Activated B cell treated with CpG ODN at 0.5 μM for 24 hours (primary cell): ENCODE results near the gene SMIM10. TPM values are rescaled to one million over a fixed set of nuclear protein-coding genes. Genes with fewer than 3 reads are reported as not detected.
"Not testable (repeated sequence)": the region's sequence is repeated elsewhere in the genome, so short reads cannot be mapped to it uniquely, and the experiment has no call there.

ENCODE experiments used
- ATAC-seq: fragments of 200-7000 bp; cut with Tn5 transposase; one replicate; pipeline ENCODE4 v1.10.0; 2021; ENCODE audit warnings: low read depth, mild to moderate bottlenecking, moderate library complexity
- CTCF ChIA-PET: fragments of 350-600 bp; sonication (Branson Sonifier 250); formaldehyde crosslinking; loops from one replicate; lab custom pipeline; 2021; ENCODE audit warnings: antibody characterized with exemption; lab: Charles Lee
- POLR2A ChIA-PET: fragments of 350-600 bp; sonication (Branson Sonifier 250); formaldehyde crosslinking; loops from one replicate; lab custom pipeline; 2021; ENCODE audit warnings: antibody characterized with exemption; lab: Charles Lee
- DNase-seq: peaks from one replicate; pipeline ENCODE4 v3.0.0; 2022
- H3K27ac Mint-ChIP-seq: one replicate; pipeline ENCODE4 v1.8.0; 2020; ENCODE audit warnings: mixed read lengths
- H3K27me3 Mint-ChIP-seq: one replicate; pipeline ENCODE4 v1.8.0; 2021; ENCODE audit warnings: mixed read lengths
- H3K36me3 Mint-ChIP-seq: one replicate; pipeline ENCODE4 v1.8.0; 2021; ENCODE audit warnings: low read depth, mixed read lengths
- H3K4me1 Mint-ChIP-seq: one replicate; pipeline ENCODE4 v1.8.0; 2021; ENCODE audit warnings: mixed read lengths
- H3K4me3 Mint-ChIP-seq: one replicate; pipeline ENCODE4 v1.8.0; 2020; ENCODE audit warnings: mild to moderate bottlenecking, mixed read lengths
- H3K9me3 Mint-ChIP-seq: one replicate; pipeline ENCODE4 v1.8.0; 2020; ENCODE audit warnings: mixed read lengths
- intact Hi-C: fragments of 100-400 bp; cut with micrococcal nuclease; formaldehyde crosslinking; loops from one replicate; pipeline ENCODE4 v1.15.1; 2024
- total RNA-seq: library from RNA; stranded (reverse); gene quantifications from 2 replicates; pipeline ENCODE4 v1.2.3, GENCODE V29; 2022
- TF ChIP-seq, protein P1 (sequence below): fragments of 200-600 bp; IDR thresholded peaks from one replicate; pipeline ENCODE4 v1.8.0; 2022; ENCODE audit warnings: antibody characterized with exemption, mild to moderate bottlenecking

The SMIM10 gene
- total RNA-seq, 1 donor from 2014 or later: 1.4 TPM

- no peaks in the 10 kb centered on the region for H3K27me3 Mint-ChIP-seq
- no peaks in the 10 kb centered on the region for H3K4me1 Mint-ChIP-seq
- no peak overlapping the region for H3K27ac Mint-ChIP-seq
- no peak for DNase-seq
- intact Hi-C loops: no loop called here
- ChIA-PET CTCF (no interaction called here), POLR2A (no interaction called here)
- H3K4me3 Mint-ChIP-seq: no peak overlapping the region
- H3K9me3 Mint-ChIP-seq: no peaks in the 10 kb centered on the region
- TF ChIP-seq, protein P1, sequence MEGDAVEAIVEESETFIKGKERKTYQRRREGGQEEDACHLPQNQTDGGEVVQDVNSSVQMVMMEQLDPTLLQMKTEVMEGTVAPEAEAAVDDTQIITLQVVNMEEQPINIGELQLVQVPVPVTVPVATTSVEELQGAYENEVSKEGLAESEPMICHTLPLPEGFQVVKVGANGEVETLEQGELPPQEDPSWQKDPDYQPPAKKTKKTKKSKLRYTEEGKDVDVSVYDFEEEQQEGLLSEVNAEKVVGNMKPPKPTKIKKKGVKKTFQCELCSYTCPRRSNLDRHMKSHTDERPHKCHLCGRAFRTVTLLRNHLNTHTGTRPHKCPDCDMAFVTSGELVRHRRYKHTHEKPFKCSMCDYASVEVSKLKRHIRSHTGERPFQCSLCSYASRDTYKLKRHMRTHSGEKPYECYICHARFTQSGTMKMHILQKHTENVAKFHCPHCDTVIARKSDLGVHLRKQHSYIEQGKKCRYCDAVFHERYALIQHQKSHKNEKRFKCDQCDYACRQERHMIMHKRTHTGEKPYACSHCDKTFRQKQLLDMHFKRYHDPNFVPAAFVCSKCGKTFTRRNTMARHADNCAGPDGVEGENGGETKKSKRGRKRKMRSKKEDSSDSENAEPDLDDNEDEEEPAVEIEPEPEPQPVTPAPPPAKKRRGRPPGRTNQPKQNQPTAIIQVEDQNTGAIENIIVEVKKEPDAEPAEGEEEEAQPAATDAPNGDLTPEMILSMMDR: no peak
- no peaks in the 10 kb centered on the region for H3K36me3 Mint-ChIP-seq
- no peak for ATAC-seq
Measured at GRCh38 chrX:135009838-135010237, 19.0 kb downstream of the SMIM10 start.

- ATAC-seq (no peak), DNase-seq (no peak)
- no peaks in the 10 kb centered on the region for H3K9me3 Mint-ChIP-seq
- H3K36me3 Mint-ChIP-seq: no peaks in the 10 kb centered on the region
- TF ChIP-seq, protein P1: no peak
- no peak overlapping the region for H3K27ac Mint-ChIP-seq
- intact Hi-C loops: no loop called here
- H3K27me3 Mint-ChIP-seq: no peaks in the 10 kb centered on the region
- ChIA-PET CTCF (no interaction called here), POLR2A (no interaction called here)
- no peaks in the 10 kb centered on the region for H3K4me1 Mint-ChIP-seq
- H3K4me3 Mint-ChIP-seq: no peak overlapping the region
Measured at GRCh38 chrX:135010921-135011320, 20.1 kb downstream of the SMIM10 start.

GRCh38 chrX:135015523-135016245 lies 24.9 kb downstream of the SMIM10 start:
- no peak for ATAC-seq
- no peaks in the 10 kb centered on the region for H3K9me3 Mint-ChIP-seq
- intact Hi-C loops: no loop called here

GRCh38 chrX:135019890-135020289 lies 29.1 kb downstream of the SMIM10 start:
- Mint-ChIP-seq H3K4me1 (peaks cover 14% of the 10 kb centered on the region), H3K27me3 (peaks cover 24% of the 10 kb centered on the region)
- H3K4me3 Mint-ChIP-seq, H3K27ac Mint-ChIP-seq, ATAC-seq, POLR2A ChIA-PET, intact Hi-C loops, DNase-seq, H3K36me3 Mint-ChIP-seq, H3K9me3 Mint-ChIP-seq: not testable (repeated sequence)
- CTCF ChIA-PET: interaction anchor here (0.6 kb wide), 1 partner anchor 33 kb away, joined by 3 read pairs; no protein-coding TSS in a partner anchor

More at GRCh38 chrX:135015523-135016245, 24.9 kb downstream of the SMIM10 start:
- Mint-ChIP-seq H3K4me3 (no peak overlapping the region), H3K4me1 (no peaks in the 10 kb centered on the region), H3K27me3 (no peaks in the 10 kb centered on the region), H3K36me3 (no peaks in the 10 kb centered on the region), H3K27ac (no peak overlapping the region)
- ChIA-PET CTCF (no interaction called here), POLR2A (no interaction called here)
- DNase-seq: no peak
- TF ChIP-seq, protein P1: no peak

DNA sequence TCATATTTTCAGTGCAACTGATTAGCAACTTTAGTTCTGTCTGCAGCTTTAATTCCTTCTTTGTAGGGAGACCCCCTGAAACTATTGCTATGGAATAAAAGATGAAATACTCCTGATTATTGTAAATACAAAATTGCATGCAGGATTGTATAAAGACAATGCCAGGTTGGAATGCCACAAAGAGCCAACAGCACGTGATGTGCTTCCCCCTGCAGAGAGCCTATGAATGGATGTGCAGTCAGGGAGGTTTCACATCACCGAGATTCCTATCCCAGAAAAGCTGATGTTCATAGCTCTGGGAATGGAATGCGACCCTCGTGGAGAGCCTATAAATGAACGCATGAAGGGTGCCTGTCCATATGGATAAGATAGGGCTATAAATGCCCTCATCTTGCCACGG lies 33.0 kb downstream of the SMIM10 start:
- H3K4me3 Mint-ChIP-seq, ATAC-seq, DNase-seq, H3K36me3 Mint-ChIP-seq, CTCF ChIA-PET, POLR2A ChIA-PET, H3K27ac Mint-ChIP-seq, H3K9me3 Mint-ChIP-seq, intact Hi-C loops: not testable (repeated sequence)
- Mint-ChIP-seq H3K4me1 (peaks cover 14% of the 10 kb centered on the region), H3K27me3 (peaks cover 30% of the 10 kb centered on the region)

DNA sequence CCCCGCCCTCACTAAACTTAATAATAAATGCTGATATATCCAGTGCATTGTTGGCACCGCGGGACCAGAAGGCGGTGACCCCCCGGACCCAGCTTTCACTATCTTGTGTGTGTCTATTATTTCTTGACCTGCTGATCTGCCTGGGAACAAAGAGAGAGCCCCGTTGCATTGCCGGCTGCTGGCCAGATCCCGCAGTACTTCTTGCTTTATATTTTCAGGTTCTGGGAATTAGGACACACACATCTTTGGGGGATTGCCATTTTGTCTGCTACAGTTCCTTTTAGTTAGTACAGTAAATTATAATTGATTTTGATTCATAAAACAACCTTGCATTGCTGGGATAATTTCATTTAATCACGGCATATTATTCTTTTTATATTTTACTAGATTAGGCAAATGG lies 33.7 kb downstream of the SMIM10 start:
- no peaks in the 10 kb centered on the region for H3K9me3 Mint-ChIP-seq
- no peak overlapping the region for H3K27ac Mint-ChIP-seq
- H3K36me3 Mint-ChIP-seq: no peaks in the 10 kb centered on the region
- no peak overlapping the region for H3K4me3 Mint-ChIP-seq
- DNase-seq (no peak), ATAC-seq (no peak)
- ChIA-PET CTCF (no interaction called here), POLR2A (no interaction called here)
- H3K27me3 Mint-ChIP-seq: peaks cover 30% of the 10 kb centered on the region
- H3K4me1 Mint-ChIP-seq: peaks cover 14% of the 10 kb centered on the region
- intact Hi-C loops: no loop called here
- TF ChIP-seq, protein P1: no peak

GRCh38 chrX:135030207-135030963 lies 39.6 kb downstream of the SMIM10 start:
- H3K9me3 Mint-ChIP-seq, H3K4me1 Mint-ChIP-seq, CTCF ChIA-PET, POLR2A ChIA-PET, ATAC-seq, DNase-seq, H3K4me3 Mint-ChIP-seq, H3K27ac Mint-ChIP-seq, H3K36me3 Mint-ChIP-seq, H3K27me3 Mint-ChIP-seq, intact Hi-C loops: not testable (repeated sequence)

DNA sequence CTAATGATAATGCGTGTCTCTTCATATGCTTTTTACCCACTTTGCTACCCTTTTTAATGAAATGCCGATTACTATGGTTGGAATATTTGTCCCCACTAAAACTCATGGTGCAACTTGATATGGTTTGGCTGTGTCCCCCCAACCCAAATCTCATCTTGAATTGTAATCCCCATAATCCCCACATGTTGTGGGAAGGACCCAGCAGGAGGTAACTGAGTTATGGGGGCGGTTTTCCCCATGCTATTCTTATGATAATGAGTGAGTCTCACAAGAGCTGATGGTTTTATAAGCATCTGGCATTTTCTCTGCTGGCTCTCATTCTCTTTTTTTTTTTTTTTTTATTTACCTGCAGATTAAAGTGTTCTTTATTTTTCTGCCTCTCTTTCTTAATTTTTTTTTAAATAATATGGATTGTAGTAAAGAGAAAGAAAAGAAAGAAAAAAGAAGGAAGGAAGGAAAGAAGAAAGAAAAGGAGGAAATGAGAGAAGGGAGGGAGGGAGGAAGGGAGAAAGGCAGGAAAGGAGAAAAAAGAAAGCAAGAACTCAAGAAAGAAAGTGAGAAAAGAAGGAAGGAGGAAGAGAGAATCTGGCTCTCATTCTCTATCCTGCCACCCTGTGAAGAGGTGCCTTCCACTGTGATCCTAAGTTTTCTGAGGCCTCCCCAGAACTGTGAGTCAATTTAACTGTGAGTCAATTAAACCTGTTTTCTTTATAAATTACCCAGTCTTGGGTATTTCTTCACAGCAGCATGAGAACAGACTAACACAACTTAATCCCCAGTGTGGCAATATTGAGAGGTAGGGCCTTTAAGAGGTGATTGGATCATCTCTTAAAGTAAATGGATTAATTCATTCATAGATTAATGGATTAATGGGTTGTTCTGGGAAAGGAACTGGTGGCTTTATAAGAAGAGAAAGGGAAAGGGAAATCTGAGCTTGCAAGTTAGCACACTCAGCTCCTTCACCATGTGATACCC lies 50.6 kb downstream of the SMIM10 start:
- POLR2A ChIA-PET, intact Hi-C loops, CTCF ChIA-PET, H3K27ac Mint-ChIP-seq, H3K4me1 Mint-ChIP-seq, H3K27me3 Mint-ChIP-seq, H3K36me3 Mint-ChIP-seq, DNase-seq, ATAC-seq, H3K9me3 Mint-ChIP-seq, H3K4me3 Mint-ChIP-seq: not testable (repeated sequence)
